ENCODE data around the gene CTPS1. TPM values are rescaled to one million over a fixed set of nuclear protein-coding genes. Genes with fewer than 3 reads are reported as not detected.
A peak's percentile ranks its signal among the peaks of the same experiment; 100 is the strongest.

The CTPS1 gene
- total RNA-seq, 8 experiments from 2014 or later, result 18.2 to 93.4 (median 44.2) TPM

- Histone ChIP-seq H3K4me3 (no peak overlapping the region), H3K4me1 (replicated peaks in 1 of 2) (no peaks in the 10 kb centered on the region), H3K27ac (no peak overlapping the region)
- ATAC-seq (replicated peaks in 6 of 8), result no peak
- in situ Hi-C loops (cut with MboI; ENCODE audit: low pct_unique_long_range_greater_than_20kb in 2 of 9, low sequenced_read_pairs in 9 of 9, unreplicated experiment in 9 of 9), result loop anchor here in 2 of 9 experiments (10.0 to 25.0 kb wide), 2 partner anchors 95 to 187 kb away; no protein-coding TSS in a partner anchor
- WGBS, 10 experiments, result 20 to 100% (median 74%) methylated on average over 1 to 6 of the region's 6 CpGs; no CpG with 5 or more reads in 1 of the 10 experiments
Observed at GRCh38 chr1:40949563-40949962, 29.9 kb upstream of the CTPS1 start.

DNA sequence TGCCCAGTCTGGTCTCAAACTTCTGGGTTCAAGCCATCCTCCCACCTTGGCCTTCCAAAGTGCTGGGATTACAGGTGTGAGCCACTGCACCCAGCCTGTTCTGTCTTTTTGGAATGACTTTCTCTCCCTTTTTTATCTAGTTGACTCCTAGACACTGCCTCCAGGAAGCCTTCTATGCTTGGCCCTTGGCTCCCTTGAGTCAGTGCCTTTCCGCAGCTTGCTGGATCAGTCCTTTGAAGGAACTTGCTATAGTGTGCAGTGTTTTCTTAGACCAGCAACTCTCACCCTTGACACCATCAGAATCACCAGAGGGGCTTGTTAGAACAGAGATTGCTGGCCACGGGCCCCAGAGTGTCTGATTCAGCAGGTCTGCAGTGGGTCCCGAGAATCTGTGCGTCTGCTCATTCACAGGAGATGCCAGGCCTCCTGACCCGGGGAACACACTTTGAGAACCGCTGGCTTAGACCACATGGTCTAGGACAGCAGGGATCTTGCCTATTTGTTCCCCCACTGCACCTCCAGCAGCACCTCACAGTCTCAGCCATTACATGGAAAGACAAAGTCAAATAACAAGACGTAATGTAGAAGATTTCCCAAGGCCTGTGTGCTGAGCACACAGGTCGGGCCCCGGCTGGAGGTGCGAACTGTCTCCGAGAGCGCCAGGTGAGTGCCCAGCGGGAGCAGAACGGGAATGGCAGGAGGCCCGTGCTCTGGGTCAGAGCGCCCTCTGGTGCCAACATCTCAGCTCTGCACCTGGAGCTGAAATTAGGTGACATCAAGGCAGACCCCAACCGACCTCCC is 27.4 kb upstream of the CTPS1 start:
- WGBS, 10 experiments, result 0 to 100% (median 23%) methylated on average over 1 to 16 of the region's 17 CpGs; no CpG with 5 or more reads in 1 of the 10 experiments
- no peaks in the 10 kb centered on the region for H3K4me1 ChIP-seq (replicated peaks in 1 of 2)
- H3K27ac ChIP-seq, result no peak overlapping the region
- H3K4me3 ChIP-seq, result no peak overlapping the region
- ATAC-seq (replicated peaks in 6 of 8), result peak; percentile 17 to 86 (median 81)
- in situ Hi-C loops (cut with MboI; ENCODE audit: low pct_unique_long_range_greater_than_20kb in 2 of 9, low sequenced_read_pairs in 9 of 9, unreplicated experiment in 9 of 9), result loop anchor here in 3 of 9 experiments (5.0 to 25.0 kb wide), 3 partner anchors 105 to 340 kb away; no protein-coding TSS in a partner anchor

GRCh38 chr1:40952744-40953315 is 26.7 kb upstream of the CTPS1 start:
- H3K4me3 ChIP-seq, result no peak overlapping the region
- in situ Hi-C loops (cut with MboI; ENCODE audit: low pct_unique_long_range_greater_than_20kb in 2 of 9, low sequenced_read_pairs in 9 of 9, unreplicated experiment in 9 of 9), result loop anchor here in 3 of 9 experiments (5.0 to 25.0 kb wide), 3 partner anchors 106 to 341 kb away; no protein-coding TSS in a partner anchor
- H3K27ac ChIP-seq, result no peak overlapping the region
- peak in 1 of 8 experiments; percentile 5 for ATAC-seq (replicated peaks in 6 of 8)
- no peaks in the 10 kb centered on the region for H3K4me1 ChIP-seq (replicated peaks in 1 of 2)
- 0 to 80% (median 37%) methylated on average over 1 to 6 of the region's 6 CpGs; no CpG with 5 or more reads in 1 of the 10 experiments for WGBS, 10 experiments

DNA sequence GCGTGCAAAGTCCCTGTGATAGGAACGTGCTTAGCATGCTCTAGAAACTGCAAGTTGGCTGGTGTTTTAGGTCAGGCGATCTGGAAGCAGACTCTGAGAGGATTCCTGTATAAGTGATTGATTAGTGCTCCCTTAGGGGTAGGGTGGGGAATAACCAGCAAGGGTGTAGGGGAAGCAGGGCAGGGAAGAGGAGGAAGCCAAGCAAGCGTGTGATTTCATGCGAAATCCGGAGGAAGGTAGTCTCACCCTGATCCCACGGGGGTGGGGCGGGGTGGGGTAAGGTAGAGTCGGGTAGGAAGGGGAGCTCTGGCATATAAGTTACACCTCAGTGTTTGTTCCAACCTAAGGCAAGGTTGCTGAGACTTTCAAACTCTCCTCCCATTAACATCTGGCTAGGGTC is 24.9 kb upstream of the CTPS1 start:
- in situ Hi-C loops (cut with MboI; ENCODE audit: low pct_unique_long_range_greater_than_20kb in 2 of 9, low sequenced_read_pairs in 9 of 9, unreplicated experiment in 9 of 9), result loop anchor here in 3 of 9 experiments (5.0 to 25.0 kb wide), 3 partner anchors 107 to 342 kb away; no protein-coding TSS in a partner anchor

DNA sequence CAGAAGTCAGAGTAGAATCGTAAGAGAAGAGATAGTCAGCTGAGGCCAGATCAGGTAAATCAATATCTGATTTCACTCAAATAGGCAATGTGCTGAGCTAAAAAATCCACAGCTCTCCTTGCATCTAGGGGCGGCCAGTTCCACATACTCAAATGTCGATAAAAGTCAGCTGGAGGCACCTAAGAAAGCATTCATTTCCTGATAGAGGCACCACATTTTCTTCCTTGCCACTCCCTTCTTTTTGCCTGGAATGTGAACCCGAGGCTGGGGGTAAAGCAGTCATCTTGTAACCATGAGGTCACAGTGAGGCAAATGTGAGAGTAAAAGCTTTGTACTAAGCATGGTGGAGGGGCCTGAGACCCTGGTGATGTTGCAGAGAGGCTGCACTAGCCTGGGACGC is 24.2 kb upstream of the CTPS1 start:
- in situ Hi-C loops (cut with MboI; ENCODE audit: low pct_unique_long_range_greater_than_20kb in 2 of 9, low sequenced_read_pairs in 9 of 9, unreplicated experiment in 9 of 9), result loop anchor here in 2 of 9 experiments (10.0 to 25.0 kb wide), 2 partner anchors 110 to 343 kb away; no protein-coding TSS in a partner anchor
- no peaks in the 10 kb centered on the region for H3K4me1 ChIP-seq (replicated peaks in 1 of 2)
- no peak overlapping the region for H3K27ac ChIP-seq
- H3K4me3 ChIP-seq, result no peak overlapping the region
- 47 to 100% (median 82%) methylated on average over 1 to 5 of the region's 5 CpGs for WGBS, 10 experiments
- peak in 1 of 8 experiments; percentile 24 for ATAC-seq (replicated peaks in 6 of 8)

More for the DNA sequence above, 24.9 kb upstream of the CTPS1 start:
- peak in 2 of 8 experiments; percentile 52 to 63 for ATAC-seq (replicated peaks in 6 of 8)
- 33 to 56% (median 47%) methylated on average over 3 to 4 of the region's 9 CpGs; no CpG with 5 or more reads in 7 of the 10 experiments for WGBS, 10 experiments
- Histone ChIP-seq H3K4me3 (no peak overlapping the region), H3K27ac (no peak overlapping the region), H3K4me1 (replicated peaks in 1 of 2) (no peaks in the 10 kb centered on the region)

DNA sequence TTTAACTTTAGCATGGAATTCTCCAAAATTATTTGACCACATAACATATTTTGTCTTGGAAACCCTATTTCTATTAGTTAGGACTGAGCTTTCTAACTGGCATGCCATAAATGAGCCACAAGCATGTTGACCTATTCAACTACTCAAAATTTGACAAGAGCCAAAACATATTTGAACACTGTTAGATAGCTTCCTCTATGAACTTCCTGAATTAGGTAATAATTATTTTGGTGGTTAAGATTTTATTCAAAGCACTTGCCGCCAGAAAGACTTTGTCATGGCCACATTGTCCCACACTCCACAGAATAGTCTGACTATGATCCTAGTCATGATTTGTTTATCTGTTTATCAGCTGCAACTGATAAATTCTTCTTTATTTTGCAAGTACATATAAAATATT is 23.1 kb upstream of the CTPS1 start:
- in situ Hi-C loops (cut with MboI; ENCODE audit: low pct_unique_long_range_greater_than_20kb in 2 of 9, low sequenced_read_pairs in 9 of 9, unreplicated experiment in 9 of 9), result loop anchor here in 2 of 9 experiments (10.0 to 25.0 kb wide), 2 partner anchors 112 to 344 kb away; no protein-coding TSS in a partner anchor
- ATAC-seq (replicated peaks in 6 of 8), result no peak
- no peak overlapping the region for H3K4me3 ChIP-seq
- 25 to 100% (median 67%) methylated on average over 1 of the region's 1 CpG; no CpG with 5 or more reads in 1 of the 10 experiments for WGBS, 10 experiments
- no peaks in the 10 kb centered on the region for H3K4me1 ChIP-seq (replicated peaks in 1 of 2)
- no peak overlapping the region for H3K27ac ChIP-seq

DNA sequence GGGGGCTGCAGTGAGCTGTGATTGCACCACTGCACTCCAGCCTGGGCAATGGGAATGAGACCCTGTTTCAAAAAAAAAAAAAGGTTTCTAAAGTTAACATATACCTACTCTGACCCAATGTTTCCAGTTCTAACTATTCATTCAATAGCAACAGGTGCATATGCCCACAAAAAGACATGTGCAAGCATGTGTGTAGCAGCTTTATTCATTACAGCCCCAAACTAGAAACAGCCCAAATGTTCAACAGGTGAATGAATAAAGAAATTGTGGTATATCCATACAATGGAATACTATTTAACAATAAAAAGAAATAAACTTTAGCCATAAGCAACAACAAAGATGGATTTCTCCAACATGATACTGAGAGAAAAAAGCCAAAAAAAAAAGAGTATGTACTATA is 21.3 kb upstream of the CTPS1 start:
- in situ Hi-C loops (cut with MboI; ENCODE audit: low pct_unique_long_range_greater_than_20kb in 2 of 9, low sequenced_read_pairs in 9 of 9, unreplicated experiment in 9 of 9), result loop anchor here in 2 of 9 experiments (10.0 to 25.0 kb wide), 2 partner anchors 113 to 346 kb away; no protein-coding TSS in a partner anchor
- H3K4me1 ChIP-seq (replicated peaks in 1 of 2), result no peaks in the 10 kb centered on the region
- no peak overlapping the region for H3K27ac ChIP-seq
- no peak overlapping the region for H3K4me3 ChIP-seq
- ATAC-seq (replicated peaks in 6 of 8), result no peak

- Histone ChIP-seq H3K27ac (no peak overlapping the region), H3K4me3 (no peak overlapping the region), H3K4me1 (replicated peaks in 1 of 2) (no peaks in the 10 kb centered on the region)
- in situ Hi-C loops (cut with MboI; ENCODE audit: low pct_unique_long_range_greater_than_20kb in 2 of 9, low sequenced_read_pairs in 9 of 9, unreplicated experiment in 9 of 9), result loop anchor here in 1 of 9 experiments (25.0 kb wide), 1 partner anchor 353 kb away; no protein-coding TSS in a partner anchor
- 57 to 100% (median 74%) methylated on average over 1 to 10 of the region's 10 CpGs; no CpG with 5 or more reads in 2 of the 10 experiments for WGBS, 10 experiments
- ATAC-seq (replicated peaks in 6 of 8), result no peak
Observed at GRCh38 chr1:40965531-40965930, 14.0 kb upstream of the CTPS1 start.

DNA sequence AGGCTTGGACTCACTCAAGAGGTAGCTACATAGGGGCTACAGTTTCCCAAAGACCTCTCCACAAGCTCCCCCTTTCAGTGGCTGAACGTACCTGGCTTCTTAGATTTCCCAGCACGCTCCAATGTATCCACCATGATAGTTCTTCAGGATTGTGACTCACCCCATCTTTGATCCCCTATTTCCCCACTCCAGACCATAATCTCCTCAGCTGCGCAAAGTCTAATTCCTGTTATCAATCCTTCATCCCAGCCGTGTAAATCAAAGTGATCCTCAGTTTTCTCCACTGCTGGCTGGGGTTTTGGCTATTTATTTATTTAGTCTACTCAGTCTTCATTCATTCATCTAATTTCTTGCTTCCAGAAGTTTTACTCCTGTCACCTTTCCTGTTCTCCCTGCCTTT is 13.1 kb upstream of the CTPS1 start:
- 59 to 100% (median 78%) methylated on average over 1 to 4 of the region's 4 CpGs for WGBS, 10 experiments
- ATAC-seq (replicated peaks in 6 of 8), result no peak
- no peak overlapping the region for H3K27ac ChIP-seq

DNA sequence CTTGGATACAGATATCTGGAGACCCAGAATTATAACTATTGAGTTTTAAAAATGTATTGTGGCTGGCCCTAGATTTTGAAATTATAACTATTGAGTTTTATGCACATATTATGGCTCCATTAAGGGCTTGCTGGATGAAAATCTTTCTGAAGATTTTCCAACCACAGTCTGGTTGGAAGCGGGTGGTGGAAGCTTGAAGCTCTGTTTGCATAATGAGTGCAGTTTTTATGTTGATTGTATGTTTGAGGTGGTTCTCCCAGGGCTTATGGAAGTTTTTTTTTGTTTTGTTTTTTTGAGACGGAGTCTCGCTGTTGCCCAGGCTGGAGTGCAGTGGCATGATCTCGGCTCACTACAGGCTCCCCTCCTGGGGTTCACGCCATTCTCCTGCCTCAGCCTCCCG is 10.1 kb upstream of the CTPS1 start:
- in situ Hi-C loops (cut with MboI; ENCODE audit: low pct_unique_long_range_greater_than_20kb in 2 of 9, low sequenced_read_pairs in 9 of 9, unreplicated experiment in 9 of 9), result loop anchor here in 1 of 9 experiments (25.0 kb wide), 1 partner anchor 357 kb away; no protein-coding TSS in a partner anchor
- no peak overlapping the region for H3K4me3 ChIP-seq
- H3K27ac ChIP-seq, result no peak overlapping the region
- WGBS, 10 experiments, result 60 to 100% (median 94%) methylated on average over 1 to 4 of the region's 6 CpGs; no CpG with 5 or more reads in 6 of the 10 experiments
- H3K4me1 ChIP-seq (replicated peaks in 1 of 2), result no peaks in the 10 kb centered on the region
- ATAC-seq (replicated peaks in 6 of 8), result peak in 3 of 8 experiments; percentile 48 to 89 (median 63)

More for the DNA sequence above, 13.1 kb upstream of the CTPS1 start:
- H3K4me1 ChIP-seq (replicated peaks in 1 of 2), result no peaks in the 10 kb centered on the region
- in situ Hi-C loops (cut with MboI; ENCODE audit: low pct_unique_long_range_greater_than_20kb in 2 of 9, low sequenced_read_pairs in 9 of 9, unreplicated experiment in 9 of 9), result loop anchor here in 1 of 9 experiments (25.0 kb wide), 1 partner anchor 354 kb away; no protein-coding TSS in a partner anchor
- H3K4me3 ChIP-seq, result no peak overlapping the region

DNA sequence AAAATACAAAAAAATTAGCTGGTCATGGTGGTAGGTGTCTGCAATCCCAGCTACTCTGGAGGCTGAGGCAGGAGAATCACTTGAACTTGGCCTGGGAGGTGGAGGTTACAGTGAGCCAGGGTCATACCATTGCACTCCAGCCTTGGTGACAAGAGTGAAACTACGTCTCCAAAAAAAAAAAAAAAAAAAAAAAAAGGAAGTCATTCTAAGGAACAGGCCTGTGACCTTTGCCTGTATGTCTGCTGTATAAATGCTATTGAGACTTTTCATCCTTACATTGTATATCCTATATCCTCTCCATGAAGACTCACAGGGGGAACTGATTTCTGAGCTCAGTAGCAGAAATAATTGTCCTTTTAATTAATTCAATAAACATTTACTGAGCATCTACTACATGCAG is 7.5 kb upstream of the CTPS1 start:
- in situ Hi-C loops (cut with MboI; ENCODE audit: low pct_unique_long_range_greater_than_20kb in 2 of 9, low sequenced_read_pairs in 9 of 9, unreplicated experiment in 9 of 9), result loop anchor here in 1 of 9 experiments (25.0 kb wide), 1 partner anchor 360 kb away; no protein-coding TSS in a partner anchor

DNA sequence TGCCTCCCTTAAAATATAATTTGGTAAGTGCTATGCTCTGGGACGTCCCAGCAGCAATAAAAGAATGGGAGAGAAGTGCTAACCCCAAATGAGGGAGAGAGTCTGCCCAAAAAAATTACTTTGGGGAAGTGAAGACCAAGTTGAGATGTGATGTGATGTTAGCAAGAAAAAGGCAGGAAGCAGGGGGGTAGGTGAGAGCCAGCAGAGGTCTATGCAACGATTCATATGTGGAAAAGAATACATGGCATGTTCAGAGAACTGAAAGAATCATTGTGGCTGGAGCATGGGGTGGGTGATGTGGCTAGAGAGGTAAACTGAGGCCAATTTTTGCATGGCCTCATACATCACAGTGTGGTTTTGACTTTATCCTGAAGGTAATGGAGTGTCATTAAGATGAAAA is 5.6 kb upstream of the CTPS1 start:
- no peak for ATAC-seq (replicated peaks in 6 of 8)
- in situ Hi-C loops (cut with MboI; ENCODE audit: low pct_unique_long_range_greater_than_20kb in 2 of 9, low sequenced_read_pairs in 9 of 9, unreplicated experiment in 9 of 9), result loop anchor here in 1 of 9 experiments (25.0 kb wide), 1 partner anchor 362 kb away; no protein-coding TSS in a partner anchor
- Histone ChIP-seq H3K4me1 (replicated peaks in 1 of 2) (peaks cover 0 to 3% of the 10 kb centered on the region in 2 donors), H3K4me3 (no peak overlapping the region), H3K27ac (no peak overlapping the region)
- 33 to 100% (median 71%) methylated on average over 1 to 2 of the region's 2 CpGs; no CpG with 5 or more reads in 3 of the 10 experiments for WGBS, 10 experiments

More for the DNA sequence above, 7.5 kb upstream of the CTPS1 start:
- H3K27ac ChIP-seq, result no peak overlapping the region
- no peak overlapping the region for H3K4me3 ChIP-seq
- no peaks in the 10 kb centered on the region for H3K4me1 ChIP-seq (replicated peaks in 1 of 2)
- WGBS, 10 experiments, result 88% methylated on average over 1 of the region's 1 CpG; no CpG with 5 or more reads in 9 of the 10 experiments
- ATAC-seq (replicated peaks in 6 of 8), result no peak
